KMS-11 (cell line): ENCODE data around the gene ZNF318.

ENCODE experiments used
- H2AFZ ChIP-seq: fragments of 200-600 bp; sonication (generic); 2 replicates; pipeline ENCODE4 v1.6.1; 2016; ENCODE audit warnings: antibody characterized with exemption, mixed run types, low read depth
- H3K27ac ChIP-seq: fragments of 200-600 bp; sonication (generic); 2 replicates; pipeline ENCODE4 v1.6.1; 2016; ENCODE audit warnings: mild to moderate bottlenecking, mixed run types
- H3K27me3 ChIP-seq: fragments of 200-600 bp; sonication (generic); 2 replicates; pipeline ENCODE4 v1.6.1; 2017; ENCODE audit warnings: mild to moderate bottlenecking, low read depth, mixed run types, moderate library complexity; ENCODE audit not compliant: insufficient read depth
- H3K36me3 ChIP-seq: fragments of 200-600 bp; sonication (generic); 2 replicates; pipeline ENCODE4 v1.6.1; 2017; ENCODE audit warnings: mild to moderate bottlenecking, mixed run types; ENCODE audit not compliant: insufficient read depth
- H3K4me1 ChIP-seq: fragments of 200-600 bp; sonication (generic); 2 replicates; pipeline ENCODE4 v1.6.1; 2016; ENCODE audit warnings: mild to moderate bottlenecking, low read depth, mixed run types; ENCODE audit not compliant: poor library complexity, severe bottlenecking
- H3K4me2 ChIP-seq: fragments of 200-600 bp; sonication (generic); 2 replicates; pipeline ENCODE4 v1.7.0; 2016; ENCODE audit warnings: mild to moderate bottlenecking, mixed run types
- H3K4me3 ChIP-seq: fragments of 200-600 bp; sonication (generic); IDR thresholded peaks from 2 replicates; pipeline ENCODE4 v1.6.1; 2017; ENCODE audit warnings: low read depth, low read length, mixed read lengths; ENCODE audit not compliant: insufficient read depth
- H3K79me2 ChIP-seq: fragments of 200-600 bp; sonication (generic); 2 replicates; pipeline ENCODE4 v1.6.1; 2016; ENCODE audit warnings: low read depth, mixed run types; ENCODE audit not compliant: insufficient read depth
- H3K9ac ChIP-seq: fragments of 200-600 bp; sonication (generic); 2 replicates; pipeline ENCODE4 v1.6.1; 2016; ENCODE audit warnings: mild to moderate bottlenecking, mixed run types
- H4K20me1 ChIP-seq: fragments of 200-600 bp; sonication (generic); 2 replicates; pipeline ENCODE4 v1.6.1; 2016; ENCODE audit warnings: mild to moderate bottlenecking, mixed run types; ENCODE audit not compliant: insufficient read depth
- TF ChIP-seq, protein P1 (sequence below): fragments of 200-600 bp; sonication (generic); conservative IDR thresholded peaks from 2 replicates; pipeline ENCODE4 v1.6.1; 2017; ENCODE audit warnings: low read depth, mild to moderate bottlenecking, antibody characterized with exemption, low read length, moderate library complexity, mixed read lengths

Gene ZNF318

GRCh38 chr6:43310134-43310533, 59.3 kb downstream of the ZNF318 start:
- Histone ChIP-seq H3K9ac (no peak overlapping the region), H3K4me2 (no peak overlapping the region), H2AFZ (no peak overlapping the region), H3K27ac (no peak overlapping the region), H4K20me1 (no peaks in the 10 kb centered on the region), H3K79me2 (no peaks in the 10 kb centered on the region), H3K27me3 (no peaks in the 10 kb centered on the region), H3K4me1 (peaks cover 5% of the 10 kb centered on the region), H3K36me3 (no peaks in the 10 kb centered on the region), H3K4me3 (no peak overlapping the region)
- TF ChIP-seq, protein P1, sequence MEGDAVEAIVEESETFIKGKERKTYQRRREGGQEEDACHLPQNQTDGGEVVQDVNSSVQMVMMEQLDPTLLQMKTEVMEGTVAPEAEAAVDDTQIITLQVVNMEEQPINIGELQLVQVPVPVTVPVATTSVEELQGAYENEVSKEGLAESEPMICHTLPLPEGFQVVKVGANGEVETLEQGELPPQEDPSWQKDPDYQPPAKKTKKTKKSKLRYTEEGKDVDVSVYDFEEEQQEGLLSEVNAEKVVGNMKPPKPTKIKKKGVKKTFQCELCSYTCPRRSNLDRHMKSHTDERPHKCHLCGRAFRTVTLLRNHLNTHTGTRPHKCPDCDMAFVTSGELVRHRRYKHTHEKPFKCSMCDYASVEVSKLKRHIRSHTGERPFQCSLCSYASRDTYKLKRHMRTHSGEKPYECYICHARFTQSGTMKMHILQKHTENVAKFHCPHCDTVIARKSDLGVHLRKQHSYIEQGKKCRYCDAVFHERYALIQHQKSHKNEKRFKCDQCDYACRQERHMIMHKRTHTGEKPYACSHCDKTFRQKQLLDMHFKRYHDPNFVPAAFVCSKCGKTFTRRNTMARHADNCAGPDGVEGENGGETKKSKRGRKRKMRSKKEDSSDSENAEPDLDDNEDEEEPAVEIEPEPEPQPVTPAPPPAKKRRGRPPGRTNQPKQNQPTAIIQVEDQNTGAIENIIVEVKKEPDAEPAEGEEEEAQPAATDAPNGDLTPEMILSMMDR: no peak

DNA sequence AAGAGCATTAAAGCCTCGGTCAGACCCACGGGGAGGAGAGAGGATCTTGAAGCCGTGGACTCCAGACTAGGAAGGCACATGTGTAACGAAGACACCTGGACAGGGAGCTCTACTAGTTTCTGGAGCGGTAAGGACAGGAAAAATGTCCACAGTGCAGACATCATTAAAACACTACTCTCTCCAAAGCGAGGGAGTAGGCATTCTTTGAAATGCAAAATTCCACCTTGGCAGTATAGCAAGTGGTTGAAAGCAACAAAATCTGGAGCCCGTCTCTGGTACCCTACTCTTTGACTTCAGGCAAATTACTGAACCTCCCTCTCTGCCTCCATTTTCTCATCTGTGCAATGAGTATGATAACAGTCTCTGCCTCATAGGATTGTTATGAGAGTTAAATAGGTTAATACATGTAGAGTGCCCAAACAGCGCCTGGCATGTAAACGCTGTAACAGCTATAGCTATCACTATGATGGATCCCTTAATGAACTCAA, 60.4 kb downstream of the ZNF318 start:
- H3K4me3 ChIP-seq: no peak overlapping the region
- H3K27ac ChIP-seq: no peak overlapping the region

GRCh38 chr6:43308101-43308989, 61.1 kb downstream of the ZNF318 start, which contains the start of gene CRIP3:
Gene CRIP3 (minus strand): TSS chr6:43308826. CDS start chr6:43308792, 34 bp downstream.
- H3K36me3 ChIP-seq: no peaks in the 10 kb centered on the region
- H3K4me1 ChIP-seq: peaks cover 5% of the 10 kb centered on the region
- H3K27me3 ChIP-seq: no peaks in the 10 kb centered on the region
- no peak within 1 kb of the TSS for H3K27ac ChIP-seq
- no peaks in the 10 kb centered on the region for H3K79me2 ChIP-seq
- TF ChIP-seq, protein P1: no peak
- H4K20me1 ChIP-seq: no peaks in the 10 kb centered on the region
- no peak within 1 kb of the TSS for H3K4me3 ChIP-seq
- no peak within 1 kb of the TSS for H3K4me2 ChIP-seq
- no peak within 1 kb of the TSS for H3K9ac ChIP-seq
- no peak within 1 kb of the TSS for H2AFZ ChIP-seq

More for the DNA sequence above, 60.4 kb downstream of the ZNF318 start:
- no peak overlapping the region for H3K4me2 ChIP-seq
- H3K27me3 ChIP-seq: no peaks in the 10 kb centered on the region
- TF ChIP-seq, protein P1: no peak
- H3K79me2 ChIP-seq: no peaks in the 10 kb centered on the region
- H4K20me1 ChIP-seq: no peaks in the 10 kb centered on the region
- no peaks in the 10 kb centered on the region for H3K36me3 ChIP-seq
- no peak overlapping the region for H2AFZ ChIP-seq
- peaks cover 5% of the 10 kb centered on the region for H3K4me1 ChIP-seq
- H3K9ac ChIP-seq: no peak overlapping the region

- Histone ChIP-seq H3K4me2 (no peak overlapping the region), H3K27me3 (no peaks in the 10 kb centered on the region), H2AFZ (no peak overlapping the region), H3K9ac (no peak overlapping the region), H3K4me3 (no peak overlapping the region), H4K20me1 (no peaks in the 10 kb centered on the region), H3K36me3 (no peaks in the 10 kb centered on the region), H3K4me1 (peaks cover 5% of the 10 kb centered on the region), H3K79me2 (no peaks in the 10 kb centered on the region), H3K27ac (no peak overlapping the region)
- TF ChIP-seq, protein P1: no peak
Measured at GRCh38 chr6:43307451-43308100, 61.9 kb downstream of the ZNF318 start.
